ENCODE measurements around the gene SLC1A5. TPM values are rescaled to one million over a fixed set of nuclear protein-coding genes. Genes with fewer than 3 reads are reported as not detected.
"Not testable (repeated sequence)": the region's sequence is repeated elsewhere in the genome, so short reads cannot be mapped to it uniquely, and the experiment has no call there.

The SLC1A5 gene
- total RNA-seq, 1 donor from 2014 or later = 5.9 TPM

- Histone ChIP-seq H3K27ac (replicated peaks) (no peak overlapping the region), H3K9me3 (replicated peaks) (no peaks in the 10 kb centered on the region), H3K4me1 (peaks cover 12% of the 10 kb centered on the region), H3K36me3 (no peaks in the 10 kb centered on the region), H3K4me3 (no peak overlapping the region), H3K27me3 (ENCODE audit: low read depth) (no peaks in the 10 kb centered on the region)
- no peak for DNase-seq
- intact Hi-C loops (cut with micrococcal nuclease) = no loop called here
- TF ChIP-seq CTCF (IDR thresholded peaks at IDR 0.05; ENCODE audit: borderline replicate concordance) = no peak
Observed at GRCh38 chr19:46809534-46810272, 21.3 kb upstream of the SLC1A5 start.

DNA sequence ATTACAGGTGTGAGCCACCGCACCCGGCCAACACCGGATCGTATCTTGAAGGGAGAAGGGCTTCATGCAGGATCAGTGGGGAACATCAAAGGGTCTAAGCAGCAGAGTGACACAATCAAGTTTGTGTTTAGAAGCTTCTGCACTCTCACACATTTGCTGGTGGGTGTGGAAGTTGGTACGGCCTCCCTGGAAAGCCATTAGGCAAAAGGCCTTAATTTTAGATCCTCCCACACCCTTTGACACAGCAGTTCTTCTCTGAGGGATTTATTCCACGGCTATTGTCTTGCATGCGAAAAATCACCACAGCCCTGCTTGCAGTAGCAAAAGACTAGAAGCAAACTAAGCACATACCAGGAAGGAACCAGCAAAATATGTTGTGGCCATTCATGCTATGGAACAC lies 18.3 kb upstream of the SLC1A5 start:
- Histone ChIP-seq H3K9me3 (replicated peaks) (no peaks in the 10 kb centered on the region), H3K27me3 (ENCODE audit: low read depth) (no peaks in the 10 kb centered on the region), H3K4me1 (no peaks in the 10 kb centered on the region), H3K4me3 (no peak overlapping the region), H3K27ac (replicated peaks) (no peak overlapping the region), H3K36me3 (no peaks in the 10 kb centered on the region)
- intact Hi-C loops (cut with micrococcal nuclease) = no loop called here
- DNase-seq = no peak
- TF ChIP-seq CTCF (IDR thresholded peaks at IDR 0.05; ENCODE audit: borderline replicate concordance) = no peak

DNA sequence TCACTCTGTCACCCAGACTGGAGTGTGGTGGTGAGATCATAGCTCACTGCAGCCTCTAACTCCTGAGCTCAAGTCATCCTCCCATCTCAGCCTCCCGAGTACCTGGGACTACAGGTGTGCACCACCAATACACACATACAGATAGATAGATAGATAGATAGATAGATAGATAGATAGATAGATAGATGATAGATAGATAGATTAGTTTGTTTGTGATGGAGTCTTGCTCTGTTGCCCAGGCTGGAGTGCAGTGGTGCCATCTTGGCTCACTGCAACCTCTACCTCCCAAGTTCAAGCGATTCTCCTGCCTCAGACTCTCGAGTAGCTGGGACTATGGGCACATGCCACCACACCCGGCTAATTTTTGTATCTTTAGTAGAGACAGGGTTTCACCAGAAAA lies 16.0 kb upstream of the SLC1A5 start:
- DNase-seq; H3K4me3 ChIP-seq; H3K27me3 ChIP-seq (ENCODE audit: low read depth); H3K27ac ChIP-seq (replicated peaks); intact Hi-C loops (cut with micrococcal nuclease); H3K9me3 ChIP-seq (replicated peaks); H3K36me3 ChIP-seq; H3K4me1 ChIP-seq: not testable (repeated sequence)

DNA sequence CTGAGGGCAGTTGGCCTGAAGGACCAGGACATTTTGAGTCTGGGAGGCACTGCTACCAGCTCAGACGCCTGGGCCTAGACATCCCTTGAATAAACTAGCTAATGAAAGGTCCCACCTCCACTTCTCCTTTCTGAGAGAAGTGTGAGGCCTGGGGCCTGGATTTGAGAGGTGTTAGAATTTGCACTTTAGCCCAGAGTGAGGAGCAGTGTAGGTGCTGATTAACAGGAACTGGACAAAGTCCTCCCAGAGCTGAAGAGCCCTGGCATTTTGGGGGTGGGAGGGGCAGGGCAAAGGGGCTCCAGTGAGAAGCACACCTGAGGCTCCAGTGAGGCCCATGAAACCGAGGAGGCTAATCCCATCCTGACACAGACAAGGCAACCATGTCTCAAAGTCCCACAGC lies 15.2 kb upstream of the SLC1A5 start:
- intact Hi-C loops (cut with micrococcal nuclease) = no loop called here
- Histone ChIP-seq H3K27me3 (ENCODE audit: low read depth) (no peaks in the 10 kb centered on the region), H3K4me1 (no peaks in the 10 kb centered on the region), H3K36me3 (no peaks in the 10 kb centered on the region), H3K27ac (replicated peaks) (no peak overlapping the region), H3K9me3 (replicated peaks) (no peaks in the 10 kb centered on the region), H3K4me3 (no peak overlapping the region)
- no peak for DNase-seq
- no peak for TF ChIP-seq CTCF (IDR thresholded peaks at IDR 0.05; ENCODE audit: borderline replicate concordance)

- Histone ChIP-seq H3K36me3 (no peaks in the 10 kb centered on the region), H3K27me3 (ENCODE audit: low read depth) (no peaks in the 10 kb centered on the region), H3K27ac (replicated peaks) (no peak overlapping the region), H3K9me3 (replicated peaks) (no peaks in the 10 kb centered on the region), H3K4me3 (no peak overlapping the region), H3K4me1 (no peaks in the 10 kb centered on the region)
- TF ChIP-seq CTCF (IDR thresholded peaks at IDR 0.05; ENCODE audit: borderline replicate concordance) = no peak
- no peak for DNase-seq
- intact Hi-C loops (cut with micrococcal nuclease) = no loop called here
Observed at GRCh38 chr19:46802152-46802551, 13.8 kb upstream of the SLC1A5 start.

DNA sequence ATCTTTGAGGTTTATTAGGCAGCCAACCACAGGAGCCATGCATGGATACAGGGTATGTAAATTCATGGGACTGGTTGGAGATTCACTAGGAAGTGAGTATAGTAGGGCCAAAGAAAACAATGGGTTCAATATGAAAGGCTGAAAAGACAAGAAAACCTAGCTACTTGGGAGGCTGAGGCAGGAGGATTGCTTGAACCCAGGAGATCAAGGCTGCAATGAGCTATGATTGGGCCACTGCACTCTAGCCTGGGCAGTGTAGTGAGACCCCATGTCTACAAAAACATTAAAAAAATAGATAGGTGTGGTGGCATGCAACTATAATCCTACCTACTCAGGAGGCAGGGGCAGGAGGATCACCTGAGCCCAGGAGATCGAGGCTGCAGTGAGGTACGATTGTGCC lies 10.3 kb upstream of the SLC1A5 start:
- TF ChIP-seq CTCF (IDR thresholded peaks at IDR 0.05; ENCODE audit: borderline replicate concordance) = no peak
- Histone ChIP-seq H3K27me3 (ENCODE audit: low read depth) (no peaks in the 10 kb centered on the region), H3K4me1 (no peaks in the 10 kb centered on the region), H3K4me3 (no peak overlapping the region), H3K27ac (replicated peaks) (no peak overlapping the region), H3K9me3 (replicated peaks) (no peaks in the 10 kb centered on the region), H3K36me3 (no peaks in the 10 kb centered on the region)
- intact Hi-C loops (cut with micrococcal nuclease) = no loop called here
- DNase-seq = no peak
